ENCODE measurements around the gene GASK1B.

- no peak for TF ChIP-seq CTCF (conservative IDR thresholded peaks at IDR 0.05; ENCODE audit: low read length)
- no peak for TF ChIP-seq EZH2phosphoT487 (IDR thresholded peaks at IDR 0.05; ENCODE audit: borderline replicate concordance, low read depth, low read length)
Measured at GRCh38 chr4:158217763-158218162, 44.9 kb upstream of the GASK1B start.
